Hematopoietic multipotent progenitor cell treated with erythropoietin and hydrocortisone succinate and interleukin-3 and kit ligand, for 4 days (in vitro differentiated cells): ENCODE data around the gene GALNTL6.
"Not testable (repeated sequence)": the region's sequence is repeated elsewhere in the genome, so short reads cannot be mapped to it uniquely, and the experiment has no call there.

Source experiments
- DNase-seq: peaks from one replicate; pipeline ENCODE4 v3.0.0-alpha.2; 2015

Gene GALNTL6

DNA sequence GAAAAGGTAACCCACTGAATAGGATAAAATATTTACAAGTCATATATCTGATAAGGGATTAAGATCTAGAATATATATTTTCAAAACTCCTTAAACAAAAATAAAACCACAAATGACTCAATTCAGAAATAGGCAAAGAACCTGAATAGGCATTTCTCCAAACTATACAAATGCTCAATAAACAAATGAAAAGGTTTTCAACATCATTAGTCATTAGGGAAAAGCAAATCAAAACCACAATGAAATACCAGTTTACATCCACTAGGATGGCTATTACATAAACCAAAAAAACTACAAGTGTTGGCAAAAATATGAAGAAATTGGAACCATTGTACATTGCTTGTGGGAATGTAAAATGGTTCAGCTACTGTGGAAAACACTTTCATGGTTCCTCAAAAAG is 1188.4 kb downstream of the GALNTL6 start:
- no peak for DNase-seq

DNA sequence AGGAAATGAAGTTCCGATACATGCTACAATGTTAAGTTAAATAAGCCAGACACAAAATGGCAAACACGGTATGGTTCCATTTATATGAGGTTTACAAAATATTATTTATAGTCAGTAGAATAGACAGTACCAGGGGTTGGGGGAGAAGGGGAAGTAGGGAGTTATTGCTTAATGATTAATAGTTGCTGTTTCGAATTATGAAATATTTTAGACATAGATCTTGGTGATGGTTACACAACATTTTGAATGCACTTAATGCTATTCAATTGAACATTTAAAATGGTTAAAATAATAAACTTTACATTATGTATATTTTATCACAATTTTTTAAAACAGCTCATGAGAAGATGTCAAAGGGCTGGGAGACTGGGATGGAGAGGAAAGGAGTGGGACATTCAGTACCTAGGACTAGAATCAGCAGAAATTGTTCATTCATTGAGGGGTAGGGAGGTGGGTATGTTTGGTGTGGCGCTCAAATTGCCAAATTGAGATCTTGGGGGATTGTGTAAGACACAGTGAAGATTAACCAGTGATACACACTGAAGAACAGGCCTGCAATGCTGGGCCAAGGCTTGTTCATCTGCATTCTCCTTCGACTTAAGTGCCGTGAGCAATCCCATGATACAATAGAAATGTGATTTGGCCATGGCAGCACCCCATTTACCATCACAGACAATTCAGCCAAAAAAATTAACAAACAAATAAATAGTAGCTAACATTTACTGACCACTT is 1189.8 kb downstream of the GALNTL6 start:
- peak; percentile 72 for DNase-seq

- no peak for DNase-seq
Observed at GRCh38 chr4:173005912-173006633, 1192.9 kb downstream of the GALNTL6 start.

- no peak for DNase-seq
Observed at GRCh38 chr4:173008436-173008835, 1195.2 kb downstream of the GALNTL6 start.

DNA sequence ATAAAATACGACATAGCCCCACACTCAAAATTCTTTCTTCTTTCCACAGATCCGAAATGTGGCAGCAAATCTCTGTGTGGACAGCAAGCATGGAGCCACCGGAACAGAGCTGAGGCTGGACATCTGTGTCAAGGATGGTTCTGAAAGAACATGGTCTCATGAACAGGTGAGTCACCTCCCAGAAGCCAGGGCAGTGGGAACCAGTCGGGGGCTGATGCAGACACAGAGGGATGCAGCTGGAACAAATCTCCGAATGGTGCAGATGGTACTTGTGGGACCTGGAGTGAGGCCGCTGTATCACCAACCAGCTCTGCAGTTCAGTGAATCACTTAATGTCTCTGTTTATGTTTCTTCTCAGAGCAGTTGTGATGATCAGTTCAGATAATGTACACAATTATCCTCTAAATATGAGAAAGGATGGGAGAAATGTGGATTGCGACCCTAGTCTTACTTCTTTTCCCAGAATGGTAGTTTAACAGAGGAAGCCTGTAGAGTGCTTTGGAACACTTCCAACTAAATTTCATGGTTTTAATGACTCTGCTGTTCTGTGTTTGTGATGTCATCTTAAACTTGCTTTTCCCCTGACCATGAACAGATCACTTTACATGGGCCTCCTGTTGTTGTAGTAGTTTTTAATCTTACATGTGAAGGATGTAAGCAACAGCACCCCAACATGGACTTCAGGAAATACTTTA is 1196.1 kb downstream of the GALNTL6 start:
- peak; percentile 36 for DNase-seq

DNA sequence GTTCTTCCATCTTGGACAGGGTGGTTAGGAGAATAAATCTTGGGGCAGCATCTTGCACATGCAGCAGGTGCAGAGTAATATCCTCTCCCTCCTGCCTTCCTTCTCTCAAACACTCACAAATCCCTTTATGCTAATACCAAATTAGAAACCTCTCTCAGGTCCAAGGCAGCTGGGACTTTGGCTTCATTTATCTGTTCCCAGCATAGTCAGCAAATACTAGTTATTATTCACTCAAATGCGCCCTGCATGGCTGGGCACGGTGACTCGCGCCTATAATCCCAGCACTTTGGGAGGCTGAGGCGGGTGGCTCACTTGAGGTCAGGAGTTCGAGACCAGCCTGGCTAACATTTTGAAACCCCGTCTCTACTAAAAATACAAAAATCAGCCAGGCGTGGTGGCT is 1199.4 kb downstream of the GALNTL6 start:
- DNase-seq = no peak

DNA sequence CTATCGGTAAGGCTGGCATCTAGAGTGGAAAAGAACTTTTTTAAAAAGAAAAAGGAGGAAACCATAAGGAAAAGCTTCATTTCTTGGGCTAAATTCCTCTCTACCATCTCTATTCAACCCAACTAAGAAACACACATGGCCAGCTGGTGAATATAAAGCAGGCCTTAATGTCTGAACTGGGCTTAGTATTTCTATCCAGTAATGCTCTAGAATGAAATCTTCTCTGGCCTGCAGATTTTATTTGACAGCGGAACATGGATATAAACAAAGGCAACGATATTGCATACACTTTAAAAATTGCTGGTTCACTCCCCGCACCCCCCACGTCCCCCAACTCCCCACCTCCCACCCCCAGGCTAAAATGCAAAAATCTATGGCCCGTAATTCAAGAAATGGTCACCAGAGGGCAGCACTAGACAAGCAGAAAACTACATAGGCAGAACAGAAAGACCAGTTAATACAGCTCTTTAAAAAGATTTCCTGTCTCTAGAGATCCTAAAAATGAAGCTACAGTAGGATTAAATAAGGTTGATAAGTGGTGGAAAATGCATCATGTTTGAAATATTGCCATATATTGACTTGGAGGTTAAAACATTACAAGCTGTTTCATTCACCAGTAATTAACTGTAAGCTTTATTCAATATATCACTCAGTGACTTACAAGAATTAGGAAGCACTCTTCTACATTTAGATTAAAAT is 1200.2 kb downstream of the GALNTL6 start:
- peak; percentile 72 for DNase-seq

- peak; percentile 35 for DNase-seq
Observed at GRCh38 chr4:173014113-173014558, 1200.9 kb downstream of the GALNTL6 start.

DNA sequence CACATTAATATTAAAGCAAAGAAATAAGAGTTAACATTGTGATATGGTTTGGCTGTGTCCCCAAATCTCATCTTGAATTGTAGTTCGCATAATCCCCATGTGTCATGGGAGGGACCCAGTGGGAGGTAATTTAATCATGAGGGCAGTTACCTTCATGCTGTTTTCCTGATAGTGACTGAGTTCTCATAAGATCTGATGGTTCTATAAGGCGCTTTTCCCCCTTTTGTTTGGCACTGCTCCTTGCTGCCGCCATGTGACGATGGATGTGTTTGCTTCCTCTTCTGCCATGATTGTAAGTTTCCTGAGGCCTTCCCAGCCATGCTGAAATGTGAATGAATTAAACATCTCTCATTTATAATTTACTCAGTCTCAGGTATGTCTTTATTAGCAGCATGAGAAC is 1201.6 kb downstream of the GALNTL6 start:
- no peak for DNase-seq

- DNase-seq = no peak
Observed at GRCh38 chr4:173017802-173018201, 1204.6 kb downstream of the GALNTL6 start.

GRCh38 chr4:173018446-173018845 is 1205.2 kb downstream of the GALNTL6 start:
- DNase-seq = no peak

DNA sequence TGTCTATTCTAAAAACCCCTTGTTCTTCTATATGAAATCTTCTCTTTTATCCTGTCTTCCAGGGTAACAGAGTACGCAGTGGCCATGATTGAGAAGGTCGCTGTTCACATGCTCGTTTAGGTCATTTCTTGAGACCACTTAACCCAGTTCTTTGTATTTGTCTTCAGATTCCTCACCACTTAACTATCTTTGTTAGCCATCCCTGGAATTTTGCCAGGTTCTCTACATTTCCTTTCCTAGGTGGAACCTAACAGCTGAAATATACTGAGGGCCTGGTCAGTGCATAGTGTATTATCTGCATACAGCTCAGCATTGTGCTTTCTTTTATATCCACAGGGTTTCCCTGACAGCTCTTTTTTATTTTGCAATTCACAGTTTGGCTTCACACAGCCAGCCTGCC is 1206.5 kb downstream of the GALNTL6 start:
- no peak for DNase-seq

DNA sequence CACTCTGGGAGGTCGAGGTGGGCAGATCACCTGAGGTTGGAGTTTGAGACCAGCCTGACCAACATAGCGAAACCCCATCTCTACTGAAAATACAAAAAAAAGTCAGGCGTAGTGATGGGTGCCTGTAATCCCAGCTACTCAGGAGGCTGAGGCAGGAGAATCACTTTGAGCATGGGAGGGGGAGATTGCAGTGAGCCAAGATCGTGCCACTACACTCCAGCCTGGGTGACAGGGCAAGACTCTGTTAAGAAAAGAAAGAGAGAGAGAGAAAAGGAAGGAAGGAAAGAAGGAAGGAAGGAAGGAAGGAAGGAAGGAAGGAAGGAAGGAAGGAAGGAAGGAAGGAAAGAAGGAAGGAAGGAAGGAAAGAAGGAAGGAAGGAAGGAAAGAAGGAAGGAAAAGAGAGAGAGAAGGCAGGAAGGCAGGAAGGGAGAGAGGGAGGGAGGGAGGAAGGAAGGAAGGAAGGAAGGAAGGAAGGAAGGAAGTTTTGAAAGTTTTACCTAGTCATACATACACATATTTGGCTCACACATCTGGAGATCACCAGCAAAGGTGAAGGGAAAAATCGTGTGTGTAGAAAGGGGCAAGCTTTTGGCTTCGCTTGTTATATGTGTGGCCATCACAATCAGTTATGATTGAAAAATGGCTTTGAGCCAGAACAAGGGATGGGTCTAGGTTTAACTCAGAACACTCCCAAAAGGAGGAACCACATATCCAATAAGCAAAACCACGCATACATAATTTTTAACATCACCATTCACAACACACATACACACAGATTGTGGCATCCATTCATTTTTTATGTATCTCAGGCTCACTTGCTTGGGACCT is 1208.8 kb downstream of the GALNTL6 start:
- DNase-seq = peak; percentile 59

GRCh38 chr4:173024203-173024602 is 1211.0 kb downstream of the GALNTL6 start:
- DNase-seq = no peak

- peak; percentile 85 for DNase-seq
Observed at GRCh38 chr4:173025131-173025530, 1211.9 kb downstream of the GALNTL6 start.

DNA sequence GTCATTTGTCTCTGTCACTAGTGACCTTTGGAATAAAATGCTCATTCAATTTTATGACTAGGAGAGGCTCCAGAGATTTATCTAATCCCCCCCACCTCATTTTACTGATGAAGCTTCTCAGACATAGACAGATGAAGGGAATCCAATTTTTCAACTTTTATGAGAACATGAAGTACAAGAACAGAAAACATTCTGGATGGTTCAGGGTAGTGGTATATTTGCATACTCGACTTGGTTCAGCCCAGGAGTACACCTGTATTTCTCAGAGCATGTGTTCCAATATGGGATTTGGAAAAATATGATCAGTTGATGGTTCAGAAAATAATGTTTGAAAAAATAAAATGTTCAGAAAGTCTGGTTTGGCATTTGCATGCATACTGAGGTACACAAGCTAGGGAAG is 1224.0 kb downstream of the GALNTL6 start:
- no peak for DNase-seq

GRCh38 chr4:173038192-173038896 is 1225.1 kb downstream of the GALNTL6 start:
- no peak for DNase-seq

DNA sequence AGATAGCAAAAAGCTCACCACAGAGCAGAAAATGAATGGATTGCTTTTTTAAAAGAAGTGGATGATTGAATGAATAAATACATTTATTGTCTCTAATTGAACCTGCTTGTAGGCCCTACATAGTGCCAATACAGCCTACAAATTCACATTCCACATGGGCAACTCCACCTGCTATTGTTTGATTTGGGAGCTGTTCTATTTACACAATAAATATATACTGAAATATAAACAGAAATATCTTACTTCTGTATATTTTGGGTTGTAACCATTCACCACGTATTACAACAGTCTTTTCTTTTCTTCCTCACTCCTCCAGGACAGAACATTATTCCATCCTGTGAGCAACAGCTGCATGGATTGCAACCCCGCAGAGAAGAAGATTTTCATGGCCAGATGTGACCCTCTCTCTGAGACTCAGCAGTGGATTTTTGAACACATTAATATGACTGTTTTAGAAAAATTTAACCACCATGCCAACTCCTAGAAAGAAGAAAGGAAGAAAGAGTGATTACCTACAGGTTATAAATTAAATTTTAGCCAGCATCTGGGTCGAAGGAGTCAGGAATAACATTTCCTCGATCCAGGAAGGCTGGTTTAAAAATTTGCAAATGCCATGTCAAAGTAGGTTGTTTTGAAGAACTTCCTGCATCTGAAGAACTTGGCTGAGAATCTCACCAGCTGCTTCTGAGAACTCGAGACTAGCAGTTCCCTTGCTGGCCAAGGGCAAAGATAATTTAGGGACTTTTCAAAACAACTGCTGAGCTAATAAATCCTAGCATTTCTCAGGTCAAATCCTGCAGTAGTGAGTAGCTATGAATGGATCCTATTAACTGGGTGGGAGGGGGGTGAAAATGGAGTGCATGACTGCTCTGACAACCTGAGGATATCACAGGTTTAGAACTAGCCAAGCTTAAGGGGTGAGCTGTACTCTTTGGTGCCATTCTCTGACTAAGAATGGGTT is 1226.7 kb downstream of the GALNTL6 start:
- peak; percentile 47 for DNase-seq

DNA sequence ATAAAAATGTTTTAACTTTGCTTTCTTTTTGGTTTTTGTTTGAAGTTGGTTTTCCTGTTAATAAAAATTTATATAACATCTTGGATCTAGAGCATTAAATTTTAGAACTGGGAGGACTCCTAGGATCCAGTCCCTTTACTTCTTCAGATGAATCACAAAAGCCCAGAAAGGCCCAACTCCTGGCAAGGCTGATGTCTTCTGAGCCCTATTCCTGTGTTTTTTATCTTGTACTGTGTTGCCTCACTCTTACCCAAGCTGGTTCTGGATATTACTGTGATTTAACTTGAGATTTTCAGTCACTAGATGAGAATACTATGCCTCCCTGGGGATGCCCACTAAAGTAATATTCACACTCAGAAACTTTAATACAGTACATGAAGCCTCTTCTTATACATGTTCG is 1228.3 kb downstream of the GALNTL6 start:
- DNase-seq = no peak

DNA sequence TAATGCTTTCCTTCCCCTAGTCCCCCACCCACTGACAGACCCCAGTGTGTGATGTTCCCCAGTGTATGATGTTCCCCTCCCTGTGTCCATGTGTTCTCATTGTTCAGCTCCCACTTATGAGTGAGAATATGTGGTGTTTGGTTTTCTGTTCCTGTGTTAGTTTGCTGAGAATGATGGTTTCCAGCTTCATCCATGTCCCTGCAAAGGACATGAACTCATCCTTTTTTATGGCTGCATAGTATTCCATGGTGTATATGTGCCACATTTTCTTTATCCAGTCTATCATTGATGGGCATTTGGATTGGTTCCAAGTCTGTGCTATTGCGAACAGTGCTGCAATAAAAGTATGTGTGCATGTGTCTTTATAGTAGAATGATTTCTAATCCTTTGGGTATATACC is 1228.9 kb downstream of the GALNTL6 start:
- DNase-seq = not testable (repeated sequence)
